NCI-H69 (cell line): ENCODE data around the gene NCAN.

Source experiments
- DNase-seq: peaks from one replicate; lab custom pipeline; 2025; lab: John Stamatoyannopoulos, UW

Gene NCAN

DNA sequence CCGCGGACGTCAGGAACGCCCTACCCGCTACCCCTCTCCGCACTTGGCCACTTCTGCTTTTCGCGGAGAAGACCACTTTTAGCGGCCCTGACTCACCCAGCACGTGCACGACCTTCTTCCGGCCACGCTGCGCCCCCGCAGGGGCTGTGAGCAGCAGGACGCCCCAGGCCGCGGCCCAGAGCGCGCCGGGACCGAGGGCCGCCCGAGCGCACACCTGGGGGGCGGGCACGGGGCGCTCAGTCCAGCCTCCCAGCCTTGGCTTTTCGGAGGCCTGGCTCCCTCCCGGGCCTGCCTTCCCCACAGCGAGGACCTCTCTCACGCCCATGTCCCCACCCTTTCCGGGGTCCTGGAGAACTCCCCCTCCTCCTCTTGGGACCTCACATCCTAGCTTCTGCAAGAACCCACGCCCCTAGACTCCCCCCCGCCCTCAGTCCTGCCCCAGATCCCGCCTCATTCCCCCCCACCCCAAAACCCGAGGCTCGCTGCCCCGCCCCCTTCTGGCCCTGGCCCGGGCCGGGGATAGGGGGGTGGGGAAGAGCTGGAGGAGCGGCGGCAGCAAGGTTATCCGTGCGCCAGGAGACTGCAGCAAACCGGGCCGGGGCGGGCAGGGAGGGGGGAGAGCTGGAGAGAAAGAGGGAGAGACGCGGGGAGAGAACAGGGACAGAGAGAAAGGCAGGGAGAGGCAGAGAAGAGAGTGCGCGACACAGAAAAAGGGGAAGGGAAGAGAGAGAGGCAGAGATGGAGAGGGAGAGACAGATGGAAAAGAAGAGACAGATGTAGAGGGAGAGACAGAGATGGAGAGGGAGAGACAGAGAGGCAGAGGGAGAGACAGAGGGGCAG is 49.8 kb downstream of the NCAN start:
- DNase-seq: peak; percentile 55

DNA sequence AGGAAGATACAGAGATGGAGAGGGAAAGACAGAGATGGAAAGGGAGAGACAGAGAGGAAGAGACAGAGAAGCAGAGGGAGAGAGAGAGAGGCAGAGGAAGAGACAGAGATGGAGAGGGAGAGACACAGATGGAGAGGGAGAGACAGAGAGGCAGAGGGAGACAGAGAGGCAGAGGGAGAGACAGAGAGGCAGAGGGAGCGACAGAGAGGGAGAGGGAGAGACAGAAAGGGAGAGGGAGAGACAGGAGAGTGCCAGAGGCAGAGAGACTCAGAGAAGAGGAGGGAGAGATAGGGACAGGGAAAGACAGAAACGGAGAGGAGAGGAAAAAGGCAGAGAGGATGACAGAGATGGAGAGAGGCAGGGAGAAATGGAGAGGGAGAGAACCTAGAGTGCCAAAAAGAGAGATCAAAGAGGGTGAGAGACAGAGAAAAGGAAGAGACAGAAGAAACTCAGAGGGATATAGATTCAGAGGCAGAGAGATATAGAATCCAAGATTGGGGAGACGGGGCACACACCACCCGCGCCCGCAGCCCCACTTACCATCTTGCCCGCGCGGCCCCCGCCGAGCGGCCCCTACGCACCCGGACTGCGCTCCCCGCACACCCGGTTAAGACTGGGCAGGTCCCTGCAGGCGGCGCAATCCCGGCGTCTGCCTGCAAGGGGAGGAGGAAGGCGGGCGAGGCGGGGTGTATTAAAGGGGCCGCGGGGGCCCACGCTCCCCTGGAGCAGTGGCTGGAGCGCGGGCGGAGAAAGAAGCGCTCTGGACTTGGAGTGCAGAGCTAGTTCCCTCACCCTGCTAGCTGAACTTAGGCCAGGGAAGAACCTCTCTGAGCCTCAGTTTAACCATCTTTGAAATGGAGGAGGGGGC is 50.7 kb downstream of the NCAN start:
- DNase-seq: peak; percentile 40

DNA sequence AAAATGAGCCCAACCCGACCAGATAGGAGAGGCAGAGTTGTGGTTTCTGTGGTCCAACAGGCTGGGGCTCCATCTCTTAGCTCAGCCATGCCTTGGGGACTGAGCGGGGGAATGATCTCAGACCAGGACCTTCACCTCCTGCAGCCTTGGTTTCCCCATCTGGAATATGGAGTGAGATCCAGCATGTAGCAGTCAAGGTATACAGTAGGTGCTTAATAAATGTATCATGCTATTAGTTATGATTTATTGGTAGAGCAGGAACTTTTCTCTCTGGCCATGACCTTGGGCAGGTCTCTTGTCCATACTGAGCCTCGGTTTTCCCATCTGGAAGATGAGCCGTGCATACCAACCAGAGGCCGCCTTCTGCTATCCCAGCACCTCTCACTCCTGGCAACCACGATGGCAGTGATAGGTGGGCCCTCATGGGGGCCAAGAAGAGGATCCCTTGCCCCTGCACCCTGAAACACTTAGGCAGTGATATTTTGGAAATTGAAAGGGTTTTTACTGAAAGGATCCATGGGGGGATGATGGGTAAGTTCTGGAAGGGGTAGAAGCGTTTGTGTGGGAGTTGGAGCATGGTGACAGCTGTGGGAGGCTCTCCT is 52.2 kb downstream of the NCAN start:
- no peak for DNase-seq

DNA sequence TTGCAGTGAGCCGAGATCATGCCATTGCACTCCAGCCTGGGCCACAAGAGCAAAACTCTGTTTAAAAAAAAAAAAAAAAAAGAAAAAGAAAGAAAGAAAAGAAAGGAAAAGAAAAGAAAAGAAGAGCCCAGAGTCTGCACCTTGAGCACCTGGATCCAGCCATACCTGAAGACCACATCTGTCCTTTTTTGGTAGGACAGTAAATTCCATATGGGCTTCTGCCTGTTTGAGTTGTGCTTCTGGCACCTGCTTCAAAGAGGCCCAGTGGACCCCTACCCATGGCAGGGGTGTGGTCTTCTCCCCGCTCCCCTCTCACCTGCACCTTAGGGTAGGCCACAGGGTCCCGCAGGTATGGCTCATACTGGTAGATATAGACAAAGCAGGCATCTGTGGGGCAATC is 55.5 kb downstream of the NCAN start:
- DNase-seq: no peak

DNA sequence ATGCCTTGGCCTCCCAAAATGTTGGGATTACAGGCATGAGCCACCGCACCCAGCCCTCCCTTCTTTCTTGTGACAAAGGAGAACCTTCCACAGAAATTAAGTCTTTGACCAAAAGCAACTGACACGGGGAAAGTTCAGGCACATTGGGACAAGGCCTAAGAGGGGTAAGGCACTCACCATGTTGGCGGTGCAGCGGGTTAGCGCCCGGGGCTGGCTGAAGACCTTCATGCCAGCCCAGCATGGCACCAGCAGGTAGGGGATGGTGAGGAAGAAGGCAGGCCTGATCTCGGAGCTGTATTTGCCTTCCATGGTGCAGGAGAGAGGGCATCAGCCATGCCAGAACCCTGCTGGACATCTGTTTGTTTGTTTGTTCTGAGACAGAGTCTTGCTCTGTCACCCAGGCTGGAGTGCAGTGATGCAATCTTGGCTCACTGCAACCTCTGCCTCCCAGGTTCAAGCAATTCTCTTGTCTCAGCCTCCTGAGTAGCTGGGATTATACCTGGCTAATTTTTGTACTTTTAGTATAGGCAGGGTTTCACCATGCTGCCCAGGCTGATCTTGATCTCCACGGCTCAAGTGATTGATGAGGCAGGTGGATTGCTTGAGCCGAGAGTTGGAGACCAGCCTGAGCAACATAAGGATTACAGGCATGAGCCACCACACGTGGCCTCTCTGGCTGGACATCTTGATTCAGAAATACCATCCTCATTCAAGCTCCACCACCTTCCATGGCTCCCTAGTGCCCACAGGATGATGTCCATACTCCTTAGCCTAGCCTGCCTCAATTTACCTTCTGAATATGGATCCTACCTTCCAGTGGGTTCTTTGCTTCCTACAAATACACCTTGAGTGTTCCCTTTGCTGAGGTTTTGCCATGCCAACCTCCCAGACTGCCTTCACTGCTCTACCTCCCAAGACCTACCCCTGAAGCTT is 57.0 kb downstream of the NCAN start:
- no peak for DNase-seq

DNA sequence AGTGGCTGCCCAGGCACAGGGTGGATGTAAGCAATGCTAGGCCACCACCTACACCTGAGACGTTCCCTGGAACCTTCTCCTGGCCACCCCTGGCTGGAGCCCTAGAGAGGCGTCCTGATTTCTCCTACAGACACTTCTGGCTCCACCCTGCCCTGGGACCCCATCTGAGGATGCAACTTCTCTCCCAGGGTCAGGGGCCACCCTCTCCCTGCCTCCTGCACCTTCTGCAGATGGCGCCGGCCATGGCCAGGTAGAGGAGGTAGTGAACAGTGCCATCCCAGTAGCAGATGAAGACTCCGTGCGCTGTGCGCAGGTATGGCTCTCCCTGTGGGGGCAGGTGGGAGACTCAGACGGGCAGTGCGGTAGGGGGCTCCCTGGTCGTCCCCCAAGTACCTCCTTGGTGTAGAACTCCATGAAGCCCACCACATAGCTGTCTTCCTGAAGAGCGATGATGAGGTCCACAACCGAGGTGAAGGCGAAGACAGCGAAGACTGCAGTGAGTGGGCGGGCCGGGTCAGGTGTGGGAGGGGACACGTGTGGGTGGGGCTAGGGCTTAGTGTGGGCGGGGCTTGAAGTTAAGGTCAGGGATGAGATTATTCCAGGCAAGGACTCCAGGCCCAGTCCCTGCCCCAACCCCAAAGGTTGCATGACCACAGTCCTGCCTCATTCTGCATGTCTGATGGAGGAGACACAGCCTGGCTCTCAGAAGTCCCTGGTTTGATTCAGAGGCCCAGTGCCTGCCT is 58.4 kb downstream of the NCAN start:
- no peak for DNase-seq

DNA sequence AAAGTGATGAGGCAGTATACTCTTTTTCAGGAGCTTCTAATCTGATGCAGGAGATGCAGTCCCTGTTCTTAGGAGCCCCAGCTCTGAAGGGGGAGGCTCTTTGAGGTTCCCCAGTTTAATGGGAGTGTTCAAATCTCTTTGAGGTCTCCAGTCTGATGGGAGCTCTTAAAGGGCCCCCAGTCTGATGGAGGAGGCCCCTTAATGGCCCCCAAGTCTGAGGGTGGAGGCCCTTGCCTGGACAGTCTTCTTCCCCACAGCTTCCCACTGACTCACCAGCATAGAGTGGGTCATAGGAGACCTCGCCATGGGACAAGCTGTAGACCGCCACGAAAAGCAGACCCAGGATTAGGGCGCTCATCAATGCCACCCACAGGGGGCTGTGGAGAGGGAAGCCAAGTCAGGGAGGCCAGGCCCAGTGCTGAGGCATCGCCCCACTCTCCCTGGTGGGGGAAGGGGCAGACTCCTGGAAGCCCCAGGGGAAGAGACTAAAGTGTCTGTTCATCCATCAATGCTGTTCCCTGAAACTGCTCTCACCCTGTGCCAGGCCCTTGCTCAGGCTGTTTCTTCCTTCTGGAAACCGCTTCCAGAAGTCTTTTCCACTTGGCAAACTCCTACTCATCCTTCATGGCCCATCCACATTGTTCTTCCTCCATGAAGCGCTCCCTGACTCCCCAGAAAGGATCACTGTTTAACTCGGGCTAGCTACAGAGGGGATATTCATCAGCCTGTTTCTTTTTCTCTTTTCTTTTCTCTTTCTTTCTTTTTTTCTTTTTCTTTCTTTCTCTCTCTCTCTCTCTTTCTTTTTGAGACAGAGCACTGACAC is 59.2 kb downstream of the NCAN start:
- no peak for DNase-seq

DNA sequence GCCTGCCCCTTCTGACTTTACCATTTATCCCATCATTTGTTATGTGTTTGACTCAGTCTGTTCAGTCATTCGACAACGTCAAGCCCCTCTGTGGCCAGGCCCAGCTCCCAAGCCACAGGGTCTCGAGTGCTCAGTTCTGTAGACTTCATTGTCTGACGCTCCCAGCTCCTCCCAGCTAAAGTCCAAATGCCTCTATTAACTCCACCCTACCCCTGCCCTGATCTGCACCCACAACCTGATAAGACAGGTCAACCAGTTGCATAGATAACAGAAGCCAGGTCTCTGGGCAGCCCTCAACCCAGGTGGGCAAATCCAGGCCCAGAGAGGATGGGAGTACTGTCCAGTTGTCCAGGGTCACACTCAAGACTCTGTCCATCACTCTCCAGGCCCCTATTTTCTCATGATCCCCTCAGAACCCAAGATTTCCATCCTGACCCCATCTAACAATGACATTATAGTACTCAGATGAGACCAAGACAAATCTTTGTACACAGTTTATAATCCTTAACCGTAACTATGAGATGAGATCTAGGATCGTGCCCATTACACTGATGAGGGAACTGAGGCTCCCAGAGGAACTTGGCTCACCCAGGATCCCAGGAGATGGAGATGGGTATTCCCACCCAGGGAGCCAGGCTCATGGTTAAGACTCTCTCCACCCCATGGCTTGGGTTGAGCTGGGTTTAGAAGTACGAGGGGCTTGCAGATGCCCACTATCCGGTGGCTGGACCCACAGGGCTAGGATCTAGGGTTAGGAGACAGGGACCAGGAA is 60.3 kb downstream of the NCAN start:
- no peak for DNase-seq

DNA sequence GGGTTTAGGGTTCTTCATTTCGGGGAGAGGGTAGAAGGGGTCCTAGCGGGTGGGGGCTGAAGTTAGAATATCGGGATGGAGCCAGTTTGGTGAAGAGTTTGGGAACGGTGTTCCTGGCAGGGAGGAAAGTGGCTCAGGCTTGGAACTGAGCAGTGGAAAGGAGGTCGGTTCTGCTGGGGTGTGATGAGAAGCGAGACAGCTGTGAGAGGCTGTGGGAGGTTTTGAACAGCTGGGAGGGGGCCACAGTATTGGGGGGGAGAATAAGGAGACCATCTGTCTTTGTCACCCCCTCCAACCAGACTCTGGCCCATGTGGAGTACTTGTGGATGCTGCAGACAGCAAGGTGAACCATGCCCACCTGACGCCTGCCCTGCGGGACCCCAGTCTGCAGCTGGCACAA is 62.4 kb downstream of the NCAN start:
- no peak for DNase-seq

DNA sequence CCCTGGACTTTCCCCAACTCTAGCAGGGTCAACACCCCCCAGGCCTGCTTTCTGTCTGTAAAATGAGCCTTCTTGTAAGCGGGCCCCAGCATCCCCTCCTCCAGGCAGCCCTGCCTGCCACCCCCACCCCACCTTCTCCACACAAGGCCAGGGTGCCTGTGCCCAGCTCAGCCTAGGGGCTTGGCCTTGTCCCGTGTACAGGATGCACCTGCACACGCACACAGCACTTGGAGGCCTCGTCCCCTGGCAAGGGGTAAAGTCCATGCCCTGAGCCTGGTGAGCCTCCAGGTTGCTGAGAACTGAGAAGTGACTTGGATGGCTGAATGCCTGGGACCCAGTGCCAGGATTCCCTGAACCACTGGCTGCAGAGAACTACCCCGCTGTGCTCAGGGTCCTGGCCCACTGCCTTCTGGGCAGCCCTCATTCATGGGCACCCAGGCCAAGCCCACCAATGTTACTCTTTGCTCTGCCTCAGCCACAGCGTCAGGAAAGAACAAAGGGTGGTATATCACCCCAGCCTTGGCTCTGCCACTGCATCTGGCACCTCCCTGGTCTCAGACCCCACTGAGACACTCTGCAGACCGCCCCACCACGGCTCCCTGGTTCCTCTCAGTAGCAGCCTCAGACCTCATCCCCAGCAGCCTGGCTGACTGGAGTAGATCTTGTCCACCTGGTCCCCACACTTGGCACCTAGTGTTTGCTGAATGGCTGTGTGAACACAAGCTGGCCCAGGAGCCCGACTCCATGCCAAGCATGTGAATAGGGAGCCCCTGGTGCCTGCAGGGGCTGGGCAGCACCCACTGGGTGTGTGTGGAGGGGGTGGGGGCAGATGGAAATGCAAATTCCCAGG is 63.2 kb downstream of the NCAN start:
- no peak for DNase-seq

DNA sequence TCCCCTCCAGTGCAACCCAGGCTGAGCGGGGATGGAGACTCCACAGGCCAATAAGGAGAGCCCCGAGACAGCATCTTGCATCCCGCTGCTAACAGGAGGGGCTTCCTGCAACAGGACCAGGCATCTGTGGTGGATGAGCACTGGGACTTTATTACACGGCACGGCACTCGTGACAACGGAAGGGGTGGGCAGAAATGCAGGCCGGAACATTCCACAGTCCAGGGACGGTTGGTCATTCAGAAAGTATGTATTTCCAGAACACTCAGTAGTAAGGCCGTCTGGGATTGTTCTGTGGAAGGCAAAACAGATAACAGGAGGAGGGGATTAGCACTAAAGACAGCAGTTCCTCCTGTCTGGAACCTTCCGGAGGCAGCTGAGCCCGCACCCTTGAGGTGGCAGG is 64.6 kb downstream of the NCAN start:
- no peak for DNase-seq

DNA sequence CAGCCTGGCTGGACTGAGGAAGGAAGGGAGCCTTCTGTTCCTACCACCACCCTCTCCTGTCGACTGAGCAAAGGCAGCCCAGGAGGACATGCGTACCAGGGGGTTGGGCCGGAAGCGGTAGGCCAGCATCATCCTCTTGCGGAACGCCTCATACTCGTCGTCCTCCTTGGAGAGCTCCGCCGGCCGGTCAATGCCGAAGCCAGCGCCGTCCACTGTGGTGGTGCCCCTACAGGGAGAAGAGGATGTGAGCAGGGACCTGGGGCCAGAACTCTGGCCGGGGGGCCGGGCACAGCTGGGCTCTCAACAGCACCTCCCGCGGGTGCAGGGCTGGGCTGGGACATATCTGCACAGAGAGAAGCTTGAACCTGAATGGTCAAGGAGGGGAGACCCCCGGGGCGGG is 65.1 kb downstream of the NCAN start:
- DNase-seq: no peak

DNA sequence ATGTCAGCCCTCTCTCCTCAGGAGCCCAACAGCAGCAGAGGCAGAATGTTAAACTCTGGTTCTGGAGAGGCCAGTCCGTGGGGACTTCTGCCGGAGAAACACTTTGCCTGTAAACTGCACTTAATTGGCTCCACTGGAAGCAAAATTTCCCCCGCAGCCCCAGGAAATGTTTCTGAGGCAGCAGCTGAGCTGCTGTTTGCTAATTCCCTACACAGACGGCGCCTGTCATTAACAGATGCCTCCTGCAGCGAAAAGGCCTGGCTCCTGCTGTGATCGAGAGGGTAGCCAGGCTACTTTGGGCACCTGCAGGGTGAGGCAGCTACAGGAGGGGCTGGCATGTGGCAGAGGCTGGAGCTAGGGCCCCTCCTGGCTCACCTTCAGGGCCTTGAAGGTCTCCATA is 66.6 kb downstream of the NCAN start:
- DNase-seq: peak; percentile 97

DNA sequence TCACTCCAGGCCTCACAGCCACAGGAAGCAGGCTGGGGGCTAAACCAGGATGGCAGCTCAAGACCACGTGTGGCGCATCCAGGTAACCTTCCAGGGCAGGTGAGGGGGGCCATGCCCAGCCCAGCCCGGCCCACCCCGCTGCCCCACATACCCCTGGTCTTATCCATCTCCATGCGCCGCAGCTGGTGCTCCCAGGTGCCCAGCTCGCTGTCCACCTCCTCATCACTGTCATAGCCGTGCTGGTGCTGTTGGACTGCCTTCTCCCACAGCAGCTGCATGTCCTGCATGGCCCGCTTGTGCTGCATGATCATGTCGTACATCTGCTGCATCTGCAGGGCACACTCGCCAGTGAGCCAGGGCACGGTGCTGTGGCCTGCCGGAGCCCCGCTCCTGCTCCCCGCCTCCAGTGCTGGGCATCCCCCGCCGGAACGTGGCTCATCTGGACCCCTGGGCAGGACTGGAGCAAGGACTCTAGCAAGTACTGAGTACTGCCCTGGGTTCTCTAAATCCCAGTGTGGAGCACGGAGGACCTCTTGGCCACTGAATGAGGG is 67.4 kb downstream of the NCAN start:
- no peak for DNase-seq

DNA sequence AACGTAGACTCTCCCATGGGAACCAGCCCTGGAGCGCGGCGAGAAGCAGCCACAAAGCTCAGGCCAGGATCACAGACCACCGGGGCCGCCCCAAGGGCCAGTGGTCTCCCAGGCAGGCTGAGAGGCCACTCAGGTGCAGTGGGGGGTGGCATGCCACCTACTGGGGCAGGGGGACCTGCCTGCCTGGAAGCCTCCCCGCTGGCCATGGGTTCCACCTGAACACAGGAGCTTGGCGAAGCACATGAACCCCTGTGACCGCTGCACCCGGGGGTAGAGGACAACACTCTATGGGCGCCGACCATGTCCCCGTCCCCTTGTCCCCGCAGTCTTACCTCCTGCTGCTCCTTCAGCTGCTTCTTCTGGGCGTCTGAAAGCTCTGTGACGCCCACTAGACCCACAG is 68.1 kb downstream of the NCAN start:
- DNase-seq: no peak

DNA sequence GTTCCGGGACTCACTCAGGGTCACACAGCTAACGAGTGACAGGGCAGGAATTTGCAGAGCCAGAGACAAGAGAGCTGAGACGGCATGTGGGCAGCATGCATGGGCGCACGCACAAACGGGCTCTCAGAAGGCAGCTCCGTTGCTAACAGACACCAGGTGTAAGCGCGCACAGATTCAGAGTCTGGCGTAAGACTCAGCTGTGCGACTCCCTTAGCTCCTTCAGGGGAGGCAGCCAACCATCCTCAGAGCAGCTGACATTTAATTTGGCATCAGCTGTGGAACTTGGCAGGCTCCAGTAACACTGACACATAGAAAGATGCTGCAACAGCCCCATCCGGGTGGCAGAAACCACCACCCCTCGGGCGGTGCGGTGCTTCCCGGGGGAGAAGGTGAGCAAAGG is 68.8 kb downstream of the NCAN start:
- peak; percentile 52 for DNase-seq

DNA sequence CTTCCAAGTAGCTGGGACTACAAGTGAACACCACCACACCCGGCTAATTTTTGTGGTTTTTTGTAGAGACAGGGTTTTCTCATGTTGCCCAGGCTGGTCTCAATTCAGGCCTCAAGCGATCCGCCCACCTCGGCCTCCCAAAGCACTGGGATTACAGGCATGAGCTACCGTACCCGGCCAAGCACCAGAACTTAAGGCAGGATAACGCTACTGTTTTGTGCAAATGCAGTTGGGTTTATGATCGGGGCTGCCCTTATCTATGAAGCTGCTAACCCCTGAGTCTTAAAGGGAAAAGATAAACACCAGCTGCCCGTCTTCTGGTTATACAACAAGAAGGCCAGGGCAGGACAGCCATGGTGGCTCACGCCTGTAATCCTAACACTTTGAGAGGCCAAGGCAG is 73.9 kb downstream of the NCAN start:
- DNase-seq: no peak

DNA sequence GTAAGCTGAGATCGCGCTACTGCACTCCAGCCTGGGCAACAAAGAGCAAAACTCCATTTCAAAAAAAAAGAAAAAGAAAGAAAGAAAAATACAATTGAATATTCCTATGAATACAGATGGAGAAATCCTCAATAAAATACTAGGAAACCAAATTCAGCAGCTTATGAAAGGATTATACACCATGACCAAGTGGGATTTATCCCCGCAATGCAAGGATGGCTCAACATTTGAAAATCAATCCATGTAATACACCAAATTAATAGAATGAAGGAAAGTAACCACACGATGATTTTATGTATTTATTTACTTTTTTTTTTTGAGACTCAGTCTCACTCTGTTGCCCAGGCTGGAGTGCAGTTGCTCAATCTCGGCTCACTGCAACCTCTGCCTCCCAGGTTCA is 80.8 kb downstream of the NCAN start:
- no peak for DNase-seq
